ENCODE results near the gene RAB1A. TPM values are rescaled to one million over a fixed set of nuclear protein-coding genes. Genes with fewer than 3 reads are reported as not detected.

The RAB1A gene
- total and polyA plus RNA-seq, 2 experiments from 2014 or later, result 47.1 to 233 TPM

GRCh38 chr2:65122313-65122712, 7.6 kb downstream of the RAB1A start:
- no peaks in the 10 kb centered on the region for H3K27me3 ChIP-seq
- no peak for DNase-seq (ENCODE audit: low read depth in 1 of 2, low spot score in 1 of 2)
- H3K36me3 ChIP-seq, result no peaks in the 10 kb centered on the region
- H3K27ac ChIP-seq, result no peak overlapping the region
- no peaks in the 10 kb centered on the region for H3K9me3 ChIP-seq (ENCODE audit: low read depth)
- no peak for TF ChIP-seq CTCF (IDR thresholded peaks at IDR 0.05; ENCODE audit: low read depth, low read length)
- H3K4me3 ChIP-seq, result no peak overlapping the region
- peaks cover 6% of the 10 kb centered on the region for H3K4me1 ChIP-seq (ENCODE audit: low read depth)

GRCh38 chr2:65120990-65121693, 8.8 kb downstream of the RAB1A start:
- Histone ChIP-seq H3K36me3 (no peaks in the 10 kb centered on the region), H3K27me3 (no peaks in the 10 kb centered on the region), H3K9me3 (ENCODE audit: low read depth) (no peaks in the 10 kb centered on the region), H3K4me1 (ENCODE audit: low read depth) (peaks cover 6% of the 10 kb centered on the region), H3K27ac (peak overlapping the region; percentile 6), H3K4me3 (no peak overlapping the region)
- no peak for TF ChIP-seq CTCF (IDR thresholded peaks at IDR 0.05; ENCODE audit: low read depth, low read length)
- DNase-seq (ENCODE audit: low read depth in 1 of 2, low spot score in 1 of 2), result no peak

- DNase-seq (ENCODE audit: low read depth in 1 of 2, low spot score in 1 of 2), result no peak
- no peaks in the 10 kb centered on the region for H3K27me3 ChIP-seq
- no peak overlapping the region for H3K4me3 ChIP-seq
- no peak overlapping the region for H3K27ac ChIP-seq
- H3K4me1 ChIP-seq (ENCODE audit: low read depth), result no peaks in the 10 kb centered on the region
- no peaks in the 10 kb centered on the region for H3K9me3 ChIP-seq (ENCODE audit: low read depth)
- TF ChIP-seq CTCF (IDR thresholded peaks at IDR 0.05; ENCODE audit: low read depth, low read length), result no peak
- no peaks in the 10 kb centered on the region for H3K36me3 ChIP-seq
These were observed 13.3 kb downstream of the RAB1A start for GRCh38 chr2:65116645-65117044.

- TF ChIP-seq CTCF (IDR thresholded peaks at IDR 0.05; ENCODE audit: low read depth, low read length), result no peak
- Histone ChIP-seq H3K4me3 (no peak overlapping the region), H3K27me3 (no peaks in the 10 kb centered on the region), H3K9me3 (ENCODE audit: low read depth) (no peaks in the 10 kb centered on the region), H3K36me3 (no peaks in the 10 kb centered on the region), H3K4me1 (ENCODE audit: low read depth) (no peaks in the 10 kb centered on the region), H3K27ac (no peak overlapping the region)
- DNase-seq (ENCODE audit: low read depth in 1 of 2, low spot score in 1 of 2), result no peak
These were observed 15.0 kb downstream of the RAB1A start for GRCh38 chr2:65114921-65115320.

DNA sequence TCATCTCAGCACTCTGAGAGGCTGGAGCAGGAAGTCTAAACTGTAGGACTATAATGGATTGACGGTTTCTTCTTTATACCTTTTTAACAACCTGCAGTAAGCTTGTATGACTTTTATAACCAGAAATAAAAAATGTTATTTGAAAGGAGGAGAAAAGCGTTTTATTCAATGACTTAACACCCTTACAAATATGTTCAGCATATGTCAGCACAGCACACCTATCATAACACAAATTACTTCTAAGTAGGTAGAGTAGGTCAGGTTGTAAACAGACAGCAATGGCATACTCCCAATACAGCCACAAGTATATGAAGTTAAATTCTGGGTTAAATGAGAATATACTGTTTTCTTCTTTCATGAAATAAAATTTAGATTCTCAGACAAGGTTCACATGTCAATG, 16.1 kb downstream of the RAB1A start:
- no peaks in the 10 kb centered on the region for H3K9me3 ChIP-seq (ENCODE audit: low read depth)
- H3K4me3 ChIP-seq, result no peak overlapping the region
- TF ChIP-seq CTCF (IDR thresholded peaks at IDR 0.05; ENCODE audit: low read depth, low read length), result no peak

More for the DNA sequence above, 16.1 kb downstream of the RAB1A start:
- no peaks in the 10 kb centered on the region for H3K36me3 ChIP-seq
- no peaks in the 10 kb centered on the region for H3K27me3 ChIP-seq
- DNase-seq (ENCODE audit: low read depth in 1 of 2, low spot score in 1 of 2), result no peak
- H3K27ac ChIP-seq, result no peak overlapping the region
- H3K4me1 ChIP-seq (ENCODE audit: low read depth), result no peaks in the 10 kb centered on the region

Measured in cardiac muscle cell (in vitro differentiated cells and primary cell).